A673 (cell line): ENCODE results near the gene SCRG1. TPM values are rescaled to one million over a fixed set of nuclear protein-coding genes. Genes with fewer than 3 reads are reported as not detected.

Source experiments
- BruUV-seq: library from RNA; stranded (reverse); fragments of 400-500 nt; replicated peaks from 2 replicates; lab custom pipeline; 2021; lab: Mats Ljungman, UMichigan
- CTCF ChIA-PET: fragments of 300-600 bp; sonication (Branson Sonifier 250); formaldehyde crosslinking; loops from one replicate; lab custom pipeline; 2022; ENCODE audit warnings: antibody characterized with exemption; lab: Charles Lee
- POLR2A ChIA-PET: fragments of 300-600 bp; sonication (Branson Sonifier 250); formaldehyde crosslinking; loops from one replicate; lab custom pipeline; 2022; ENCODE audit warnings: antibody characterized with exemption; ENCODE audit not compliant: low non-redundant PET; lab: Charles Lee
- DNase-seq: peaks from one replicate; pipeline ENCODE4 v3.0.0-alpha.2; 2015; ENCODE audit warnings: low spot score
- H3K27ac ChIP-seq: fragments of 200-600 bp; sonication (generic); 2 replicates; pipeline ENCODE4 v1.5.1; 2016; ENCODE audit warnings: mixed run types, low read depth, mild to moderate bottlenecking, mixed read lengths, antibody characterized with exemption, low read length; ENCODE audit not compliant: poor library complexity, severe bottlenecking
- H3K27me3 ChIP-seq: fragments of 200-600 bp; sonication (generic); replicated peaks from 2 replicates; pipeline ENCODE4 v1.6.1; 2017; ENCODE audit warnings: mixed run types, low read depth, mild to moderate bottlenecking, mixed read lengths, antibody characterized with exemption, low read length; ENCODE audit not compliant: insufficient read depth, poor library complexity
- H3K36me3 ChIP-seq: fragments of 200-600 bp; sonication (generic); 2 replicates; pipeline ENCODE4 v1.6.1; 2016; ENCODE audit warnings: mixed run types, mild to moderate bottlenecking, mixed read lengths, antibody characterized with exemption, low read length; ENCODE audit not compliant: insufficient read depth, poor library complexity, severe bottlenecking
- H3K4me1 ChIP-seq: fragments of 200-600 bp; sonication (generic); 2 replicates; pipeline ENCODE4 v1.6.1; 2017; ENCODE audit warnings: mixed run types, mild to moderate bottlenecking, mixed read lengths, antibody characterized with exemption, low read length; ENCODE audit not compliant: insufficient read depth, poor library complexity, severe bottlenecking
- H3K4me3 ChIP-seq: fragments of 200-600 bp; sonication (generic); 2 replicates; pipeline ENCODE4 v1.5.1; 2016; ENCODE audit warnings: low read depth, mixed run types, mild to moderate bottlenecking, mixed read lengths, low read length; ENCODE audit not compliant: poor library complexity, severe bottlenecking
- H3K9me3 ChIP-seq: fragments of 200-600 bp; sonication (generic); 2 replicates; pipeline ENCODE4 v1.6.1; 2016; ENCODE audit warnings: mixed run types, low read depth, mild to moderate bottlenecking, mixed read lengths, antibody characterized with exemption, low read length; ENCODE audit not compliant: poor library complexity, severe bottlenecking
- CTCF ChIP-seq: fragments of 300-800, 200-600 bp; sonication (generic); conservative IDR thresholded peaks from 2 replicates; pipeline ENCODE4 v1.5.1; 2017; ENCODE audit warnings: low read depth, mild to moderate bottlenecking, antibody characterized with exemption, low read length, moderate library complexity, mixed read lengths
- EZH2 ChIP-seq: fragments of 200-600 bp; sonication (generic); IDR thresholded peaks from 2 replicates; pipeline ENCODE4 v1.6.1; 2017; ENCODE audit warnings: borderline replicate concordance, low read depth, mild to moderate bottlenecking, mixed read lengths, antibody characterized with exemption, low read length; ENCODE audit not compliant: poor library complexity, severe bottlenecking
- intact Hi-C: fragments of 100-400 bp; cut with micrococcal nuclease; formaldehyde crosslinking; loops from one replicate; pipeline ENCODE4 v1.10.0; 2022; ENCODE audit not compliant: unreplicated experiment
- total RNA-seq: library from RNA; stranded (reverse); gene quantifications from 2 replicates; pipeline ENCODE4 v1.2.3, GENCODE V29; 2021

SCRG1 gene
- total RNA-seq, 1 experiment from 2014 or later = 0.09 TPM

GRCh38 chr4:173418639-173419038, 19.7 kb upstream of the SCRG1 start:
- H3K36me3 ChIP-seq = no peaks in the 10 kb centered on the region
- peaks cover 34% of the 10 kb centered on the region for H3K4me1 ChIP-seq
- intact Hi-C loops = loop anchor here (5.0 to 10.0 kb wide), 2 partner anchors 134 to 734 kb away; no protein-coding TSS in a partner anchor
- no peak overlapping the region for H3K4me3 ChIP-seq
- BruUV-seq = no TSS peak
- no peak overlapping the region for H3K27ac ChIP-seq
- CTCF ChIA-PET = no interaction called here
- POLR2A ChIA-PET = no interaction called here
- TF ChIP-seq CTCF (no peak), EZH2 (no peak)
- no peak for DNase-seq
- H3K9me3 ChIP-seq = no peaks in the 10 kb centered on the region
- no peaks in the 10 kb centered on the region for H3K27me3 ChIP-seq

DNA sequence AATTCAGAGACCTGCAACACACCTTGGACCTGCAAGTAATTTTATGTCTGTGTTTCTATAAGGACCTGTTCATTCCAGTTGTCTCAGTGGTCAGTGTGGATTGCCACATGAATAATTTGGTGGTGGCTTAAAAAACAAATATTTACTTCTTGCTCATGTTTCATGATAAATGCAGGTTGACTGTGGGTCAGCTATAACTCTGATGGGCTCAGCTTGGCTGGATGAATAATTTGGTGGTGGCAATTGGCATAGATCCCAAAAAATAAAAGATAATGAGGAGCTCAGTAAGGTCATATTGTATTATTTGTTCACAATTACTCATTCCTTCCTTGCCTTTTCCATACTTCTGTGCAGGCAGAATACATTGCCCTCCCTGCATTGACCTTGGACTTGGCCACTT, 18.9 kb upstream of the SCRG1 start:
- H3K27me3 ChIP-seq = no peaks in the 10 kb centered on the region
- peaks cover 42% of the 10 kb centered on the region for H3K4me1 ChIP-seq
- intact Hi-C loops = loop anchor here (2.0 to 10.0 kb wide), 3 partner anchors 133 to 734 kb away; no protein-coding TSS in a partner anchor
- POLR2A ChIA-PET = no interaction called here
- H3K27ac ChIP-seq = no peak overlapping the region
- CTCF ChIA-PET = interaction anchor here (0.7 kb wide), 3 partner anchors 46 to 901 kb away, joined by 3 to 6 read pairs (median 4); no protein-coding TSS in a partner anchor
- H3K9me3 ChIP-seq = no peaks in the 10 kb centered on the region
- no peak for DNase-seq
- H3K36me3 ChIP-seq = no peaks in the 10 kb centered on the region
- no TSS peak for BruUV-seq
- TF ChIP-seq EZH2 (no peak), CTCF (no peak)
- no peak overlapping the region for H3K4me3 ChIP-seq

DNA sequence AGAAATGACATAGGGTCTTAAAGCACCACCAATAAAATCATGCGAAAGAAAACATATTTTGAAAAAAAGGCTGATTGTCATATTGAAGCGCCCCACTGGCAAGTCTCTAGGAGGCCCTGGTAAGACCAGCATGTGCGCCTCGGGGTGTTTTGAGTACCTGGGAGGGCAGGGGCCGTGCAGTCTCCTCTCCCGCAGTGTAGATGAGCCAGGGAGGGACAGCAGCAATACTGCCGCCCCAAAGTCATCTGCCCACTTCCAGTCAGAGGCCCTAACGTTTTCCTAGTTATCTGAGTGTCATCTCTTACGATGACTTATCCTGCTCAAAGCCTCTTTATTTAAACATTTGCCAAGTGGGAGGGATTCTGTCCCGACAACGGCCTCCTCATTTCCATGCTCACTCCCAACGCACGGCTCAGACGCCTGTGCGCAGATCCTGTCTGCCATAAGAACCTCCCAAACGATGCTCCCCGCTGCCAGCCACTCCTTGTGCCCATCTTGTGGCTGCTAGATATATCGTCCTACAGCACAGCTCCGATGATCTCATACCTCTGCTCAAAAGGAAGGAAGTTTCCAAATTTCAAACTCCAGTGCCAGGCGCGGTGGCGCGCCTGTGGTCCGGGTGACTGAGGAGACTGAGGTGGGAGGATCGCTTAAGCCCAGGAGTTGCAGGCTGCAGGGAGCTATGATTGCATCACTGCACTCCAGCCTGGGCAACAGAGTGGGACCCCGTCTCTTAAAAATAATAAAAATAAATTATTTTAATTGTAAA, 17.2 kb upstream of the SCRG1 start:
- TF ChIP-seq CTCF (peak; percentile 44), EZH2 (no peak)
- TSS peak; percentile 87 for BruUV-seq
- intact Hi-C loops = loop anchor here (1.0 to 10.0 kb wide), 7 partner anchors 82 to 736 kb away; partner anchors contain the start of gene HMGB2
- CTCF ChIA-PET = interaction anchor here (0.6 to 2.2 kb wide), 7 partner anchors 20 to 402 kb away, joined by 3 to 22 read pairs (median 4); no protein-coding TSS in a partner anchor
- DNase-seq = peak; percentile 92
- Histone ChIP-seq H3K27ac (peak overlapping the region; percentile 63), H3K9me3 (no peaks in the 10 kb centered on the region), H3K36me3 (no peaks in the 10 kb centered on the region), H3K4me3 (peak overlapping the region; percentile 25), H3K4me1 (peaks cover 52% of the 10 kb centered on the region), H3K27me3 (no peaks in the 10 kb centered on the region)
- POLR2A ChIA-PET = interaction anchor here (0.6 to 0.7 kb wide), 3 partner anchors 97 to 1088 kb away, joined by 3 to 8 read pairs (median 3); no protein-coding TSS in a partner anchor
